K562 (cell line): ENCODE results near the gene RNF121. TPM values are rescaled to one million over a fixed set of nuclear protein-coding genes. Genes with fewer than 3 reads are reported as not detected.
A peak's percentile ranks its signal among the peaks of the same experiment; 100 is the strongest.

Experiments
- C11orf30 ChIP-seq: fragments of 450-650 bp; IDR thresholded peaks from 2 replicates; pipeline ENCODE4 v1.6.1; 2016; ENCODE audit warnings: low read depth, mild to moderate bottlenecking
- CREB1 ChIP-seq, 2 experiments: sonication (generic) in 1 of 2; formaldehyde crosslinking in 1 of 2; IDR thresholded peaks; 2 replicates each; pipeline versions ENCODE4 v1.6.1 to v1.8.0; 2012 to 2022; ENCODE audit warnings: inconsistent platforms in 1 of 2, mild to moderate bottlenecking in 1 of 2, missing genetic modification reagents in 1 of 2, moderate library complexity in 1 of 2
- CTBP1 ChIP-seq: fragments of 450-650 bp; IDR thresholded peaks from 2 replicates; pipeline ENCODE4 v1.6.1; 2016; ENCODE audit warnings: borderline replicate concordance
- FOSL1 ChIP-seq: fragments of 200-800 bp; sonication (Bioruptor generic); conservative IDR thresholded peaks from 2 replicates; pipeline ENCODE4 v1.6.1; 2016; ENCODE audit warnings: missing genetic modification characterization, missing compliant biosample characterization
- JUND ChIP-seq, 2 experiments: IDR thresholded peaks; 2 replicates in 1 of 2; 3 replicates in 1 of 2; pipeline ENCODE4 v1.6.1; 2011; ENCODE audit warnings: borderline replicate concordance in 2 of 2, low read depth in 2 of 2, low read length in 2 of 2, improper control_type of control experiment in 1 of 2, missing biosample characterization in 1 of 2, missing genetic modification characterization in 1 of 2, missing genetic modification reagents in 1 of 2
- L3MBTL2 ChIP-seq: fragments of 450-650 bp; IDR thresholded peaks from 2 replicates; pipeline ENCODE4 v1.6.1; 2016; ENCODE audit warnings: mild to moderate bottlenecking, moderate library complexity
- NCOA4 ChIP-seq: fragments of 450-650 bp; IDR thresholded peaks from 2 replicates; pipeline ENCODE4 v1.6.1; 2018; ENCODE audit warnings: mild to moderate bottlenecking; ENCODE audit not compliant: partially characterized antibody
- RB1 ChIP-seq: fragments of 450-650 bp; IDR thresholded peaks from 2 replicates; pipeline ENCODE4 v1.6.1; 2017; ENCODE audit warnings: low read depth, mild to moderate bottlenecking
- SMARCA4 ChIP-seq: fragments of 450-650 bp; IDR thresholded peaks from 2 replicates; pipeline ENCODE4 v1.6.1; 2016
- SRSF7 ChIP-seq: fragments of 200-400 bp; formaldehyde crosslinking; optimal IDR thresholded peaks from 2 replicates; pipeline ENCODE3; 2017; ENCODE audit warnings: mild to moderate bottlenecking, low read depth, low read length
- ZKSCAN1 ChIP-seq: fragments of 150-350 bp; IDR thresholded peaks from 2 replicates; pipeline ENCODE4 v1.6.1; 2016; ENCODE audit warnings: low read depth, low read length
- polyA plus RNA-seq, 8 experiments: library from polyadenylated mRNA; depleted of rRNA in 4 of 8; stranded (reverse) in 5 of 8; unstranded in 3 of 8; fragments of >200 nt; fragmentation: Nextera tagmentation in 2 of 8; fragmentation: Illumina TruSeq in 1 of 8; extraction: Ambion mirVana in 2 of 8; extraction: Trizol in 1 of 8; gene quantifications; 2 replicates each; pipeline versions ENCODE4 v1.2.1 to v1.2.3, GENCODE V29; 2011 to 2014; ENCODE audit warnings: inconsistent platforms in 1 of 8, missing spikeins in 1 of 8
- total RNA-seq, 7 experiments: library from RNA; depleted of rRNA in 6 of 7; stranded (reverse); fragments of >200 nt in 6 of 7; fragmentation: Illumina TruSeq in 2 of 7; extraction: Trizol in 2 of 7; gene quantifications; 2 replicates each; pipeline versions ENCODE4 v1.2.1 to v1.2.3, GENCODE V29; 2011 to 2021; ENCODE audit warnings: low replicate concordance in 1 of 7
- TF ChIP-seq, protein P1 (sequence below): fragments of 200-800 bp; sonication (Bioruptor generic); IDR thresholded peaks from 2 replicates; pipeline ENCODE4 v1.6.1; 2017; ENCODE audit warnings: missing genetic modification characterization, missing compliant biosample characterization
- TF ChIP-seq, protein P2 (sequence below): fragments of 450-650 bp; conservative IDR thresholded peaks from 2 replicates; pipeline ENCODE4 v1.6.1; 2016; ENCODE audit warnings: missing genetic modification characterization, low read depth, mild to moderate bottlenecking, missing compliant biosample characterization, moderate library complexity
- TF ChIP-seq, protein P3 (sequence below), 2 experiments: fragments of 450-650 bp; conservative IDR thresholded peaks; 2 replicates each; pipeline ENCODE4 v1.6.1; 2017; ENCODE audit warnings: mild to moderate bottlenecking in 2 of 2, moderate library complexity in 2 of 2
- TF ChIP-seq, protein P4 (sequence below), 3 experiments: IDR thresholded peaks in 2 of 3; conservative IDR thresholded peaks in 1 of 3; 2 replicates each; pipeline ENCODE4 v1.5.1; 2011 to 2012; ENCODE audit warnings: low read length in 3 of 3, mild to moderate bottlenecking in 3 of 3, control low read depth in 2 of 3, improper control_type of control experiment in 1 of 3, inconsistent platforms in 1 of 3, low read depth in 1 of 3, mixed read lengths in 1 of 3, moderate library complexity in 1 of 3; ENCODE audit not compliant: insufficient read depth in 2 of 3
- TF ChIP-seq, protein P5 (sequence below): sonication (generic); formaldehyde crosslinking; IDR thresholded peaks from 2 replicates; pipeline ENCODE4 v1.8.0; 2022; ENCODE audit warnings: mild to moderate bottlenecking, missing genetic modification reagents

RNF121 gene
- total and polyA plus RNA-seq, 9 of the 15 experiments (the other 6 are each of a cell fraction or from before 2014, with no cell fraction given): 8.0 to 63.4 (median 20.5) TPM

DNA sequence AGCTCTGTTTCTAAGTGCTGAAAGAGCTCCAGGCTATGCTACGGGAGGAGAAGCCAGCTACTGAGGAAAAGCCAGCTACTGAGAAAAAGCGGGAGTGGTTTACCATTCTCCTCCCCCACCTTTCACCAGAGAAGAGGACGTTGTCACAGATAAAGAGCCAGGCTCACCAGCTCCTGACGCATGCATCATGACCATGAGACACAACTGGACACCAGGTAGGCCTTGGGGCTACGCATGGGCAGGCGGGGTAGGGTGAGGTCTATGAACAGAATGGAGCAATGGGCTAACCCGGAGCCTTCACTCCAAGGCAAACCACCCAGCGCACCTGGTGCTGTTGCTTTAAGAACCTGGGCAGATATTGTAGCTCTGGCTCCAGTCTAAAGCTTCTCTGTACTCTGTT lies 71.0 kb downstream of the RNF121 start (continued):
- TF ChIP-seq NCOA4 (no peak), RB1 (peak; percentile 20; the same call in 1 of the 2 replicates), CTBP1 (0 out of 2 replicates have a peak, but pooled peaks have one; percentile 16), ZKSCAN1 (0 out of 2 replicates have a peak, but pooled peaks have one; percentile 34), CREB1 (IDR thresholded peaks at IDR 0.05) (peak; percentile 71; the same call in 1 of the 2 replicates), CREB1 (CRISPR knock-in tag; IDR thresholded peaks at IDR 0.05) (peak; percentile 48; the same call in 1 of the 2 replicates), SRSF7 (no peak), SMARCA4 (0 out of 2 replicates have a peak, but pooled peaks have one; percentile 10), FOSL1 (tag) (0 out of 2 replicates have a peak, but pooled peaks have one; percentile 33), C11orf30 (no peak), JUND (IDR thresholded peaks at IDR 0.05; ENCODE audit: borderline replicate concordance, low read depth, low read length) (peak; percentile 22; the same call in 1 of the 2 replicates), JUND (tag; IDR thresholded peaks at IDR 0.05; ENCODE audit: borderline replicate concordance, low read depth, low read length) (no peak), L3MBTL2 (peak; percentile 20; the same call in 1 of the 2 replicates)
- TF ChIP-seq, protein P1, sequence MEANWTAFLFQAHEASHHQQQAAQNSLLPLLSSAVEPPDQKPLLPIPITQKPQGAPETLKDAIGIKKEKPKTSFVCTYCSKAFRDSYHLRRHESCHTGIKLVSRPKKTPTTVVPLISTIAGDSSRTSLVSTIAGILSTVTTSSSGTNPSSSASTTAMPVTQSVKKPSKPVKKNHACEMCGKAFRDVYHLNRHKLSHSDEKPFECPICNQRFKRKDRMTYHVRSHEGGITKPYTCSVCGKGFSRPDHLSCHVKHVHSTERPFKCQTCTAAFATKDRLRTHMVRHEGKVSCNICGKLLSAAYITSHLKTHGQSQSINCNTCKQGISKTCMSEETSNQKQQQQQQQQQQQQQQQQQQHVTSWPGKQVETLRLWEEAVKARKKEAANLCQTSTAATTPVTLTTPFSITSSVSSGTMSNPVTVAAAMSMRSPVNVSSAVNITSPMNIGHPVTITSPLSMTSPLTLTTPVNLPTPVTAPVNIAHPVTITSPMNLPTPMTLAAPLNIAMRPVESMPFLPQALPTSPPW (CRISPR knock-in tag): peak; percentile 18; the same call in 1 of the 2 replicates
- TF ChIP-seq, protein P2, sequence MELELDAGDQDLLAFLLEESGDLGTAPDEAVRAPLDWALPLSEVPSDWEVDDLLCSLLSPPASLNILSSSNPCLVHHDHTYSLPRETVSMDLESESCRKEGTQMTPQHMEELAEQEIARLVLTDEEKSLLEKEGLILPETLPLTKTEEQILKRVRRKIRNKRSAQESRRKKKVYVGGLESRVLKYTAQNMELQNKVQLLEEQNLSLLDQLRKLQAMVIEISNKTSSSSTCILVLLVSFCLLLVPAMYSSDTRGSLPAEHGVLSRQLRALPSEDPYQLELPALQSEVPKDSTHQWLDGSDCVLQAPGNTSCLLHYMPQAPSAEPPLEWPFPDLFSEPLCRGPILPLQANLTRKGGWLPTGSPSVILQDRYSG (tag): 0 out of 2 replicates have a peak, but pooled peaks have one; percentile 19
- TF ChIP-seq, protein P3, sequence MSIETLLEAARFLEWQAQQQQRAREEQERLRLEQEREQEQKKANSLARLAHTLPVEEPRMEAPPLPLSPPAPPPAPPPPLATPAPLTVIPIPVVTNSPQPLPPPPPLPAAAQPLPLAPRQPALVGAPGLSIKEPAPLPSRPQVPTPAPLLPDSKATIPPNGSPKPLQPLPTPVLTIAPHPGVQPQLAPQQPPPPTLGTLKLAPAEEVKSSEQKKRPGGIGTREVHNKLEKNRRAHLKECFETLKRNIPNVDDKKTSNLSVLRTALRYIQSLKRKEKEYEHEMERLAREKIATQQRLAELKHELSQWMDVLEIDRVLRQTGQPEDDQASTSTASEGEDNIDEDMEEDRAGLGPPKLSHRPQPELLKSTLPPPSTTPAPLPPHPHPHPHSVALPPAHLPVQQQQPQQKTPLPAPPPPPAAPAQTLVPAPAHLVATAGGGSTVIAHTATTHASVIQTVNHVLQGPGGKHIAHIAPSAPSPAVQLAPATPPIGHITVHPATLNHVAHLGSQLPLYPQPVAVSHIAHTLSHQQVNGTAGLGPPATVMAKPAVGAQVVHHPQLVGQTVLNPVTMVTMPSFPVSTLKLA (conservative IDR thresholded peaks at IDR 0.05): 0 out of 4 replicates have a peak, but pooled peaks of 1 of the 2 experiments have one; percentile 33
- TF ChIP-seq, protein P4, sequence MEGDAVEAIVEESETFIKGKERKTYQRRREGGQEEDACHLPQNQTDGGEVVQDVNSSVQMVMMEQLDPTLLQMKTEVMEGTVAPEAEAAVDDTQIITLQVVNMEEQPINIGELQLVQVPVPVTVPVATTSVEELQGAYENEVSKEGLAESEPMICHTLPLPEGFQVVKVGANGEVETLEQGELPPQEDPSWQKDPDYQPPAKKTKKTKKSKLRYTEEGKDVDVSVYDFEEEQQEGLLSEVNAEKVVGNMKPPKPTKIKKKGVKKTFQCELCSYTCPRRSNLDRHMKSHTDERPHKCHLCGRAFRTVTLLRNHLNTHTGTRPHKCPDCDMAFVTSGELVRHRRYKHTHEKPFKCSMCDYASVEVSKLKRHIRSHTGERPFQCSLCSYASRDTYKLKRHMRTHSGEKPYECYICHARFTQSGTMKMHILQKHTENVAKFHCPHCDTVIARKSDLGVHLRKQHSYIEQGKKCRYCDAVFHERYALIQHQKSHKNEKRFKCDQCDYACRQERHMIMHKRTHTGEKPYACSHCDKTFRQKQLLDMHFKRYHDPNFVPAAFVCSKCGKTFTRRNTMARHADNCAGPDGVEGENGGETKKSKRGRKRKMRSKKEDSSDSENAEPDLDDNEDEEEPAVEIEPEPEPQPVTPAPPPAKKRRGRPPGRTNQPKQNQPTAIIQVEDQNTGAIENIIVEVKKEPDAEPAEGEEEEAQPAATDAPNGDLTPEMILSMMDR (IDR thresholded peaks at IDR 0.05 in 2 of 3, conservative IDR thresholded peaks at IDR 0.05 in 1 of 3; ENCODE audit: insufficient read depth in 2 of 3, low read depth in 1 of 3, low read length in 3 of 3): no peak
- TF ChIP-seq, protein P5, sequence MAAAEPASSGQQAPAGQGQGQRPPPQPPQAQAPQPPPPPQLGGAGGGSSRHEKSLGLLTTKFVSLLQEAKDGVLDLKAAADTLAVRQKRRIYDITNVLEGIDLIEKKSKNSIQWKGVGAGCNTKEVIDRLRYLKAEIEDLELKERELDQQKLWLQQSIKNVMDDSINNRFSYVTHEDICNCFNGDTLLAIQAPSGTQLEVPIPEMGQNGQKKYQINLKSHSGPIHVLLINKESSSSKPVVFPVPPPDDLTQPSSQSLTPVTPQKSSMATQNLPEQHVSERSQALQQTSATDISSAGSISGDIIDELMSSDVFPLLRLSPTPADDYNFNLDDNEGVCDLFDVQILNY (CRISPR knock-in tag): no peak
